Endothelial cell (in vitro differentiated cells): ENCODE measurements around the gene FAM227A. TPM values are rescaled to one million over a fixed set of nuclear protein-coding genes. Genes with fewer than 3 reads are reported as not detected.

Source experiments
- DNase-seq: peaks from one replicate; pipeline ENCODE4 v3.0.0; 2021; ENCODE audit warnings: low spot score
- H3K27ac Mint-ChIP-seq: one replicate; pipeline ENCODE4 v1.8.0; 2021; ENCODE audit warnings: mixed read lengths, inconsistent platforms; ENCODE audit not compliant: unreplicated experiment
- H3K27me3 Mint-ChIP-seq: one replicate; pipeline ENCODE4 v1.8.0; 2021; ENCODE audit warnings: mild to moderate bottlenecking, moderate library complexity, mixed read lengths, inconsistent platforms; ENCODE audit not compliant: unreplicated experiment
- H3K36me3 Mint-ChIP-seq: one replicate; pipeline ENCODE4 v1.8.0; 2021; ENCODE audit warnings: mild to moderate bottlenecking, low read depth, mixed read lengths, inconsistent platforms; ENCODE audit not compliant: unreplicated experiment
- H3K4me1 Mint-ChIP-seq: one replicate; pipeline ENCODE4 v1.8.0; 2021; ENCODE audit warnings: mild to moderate bottlenecking, mixed read lengths, inconsistent platforms; ENCODE audit not compliant: unreplicated experiment
- H3K4me3 Mint-ChIP-seq: one replicate; pipeline ENCODE4 v1.8.0; 2021; ENCODE audit warnings: mild to moderate bottlenecking, mixed read lengths, inconsistent platforms; ENCODE audit not compliant: unreplicated experiment
- H3K9me3 Mint-ChIP-seq: one replicate; pipeline ENCODE4 v1.8.0; 2021; ENCODE audit warnings: mixed read lengths, inconsistent platforms; ENCODE audit not compliant: unreplicated experiment
- CTCF ChIP-seq: fragments of 200-600 bp; sonication (generic); IDR thresholded peaks from one replicate; pipeline ENCODE4 v1.5.0; 2021; ENCODE audit warnings: antibody characterized with exemption; ENCODE audit not compliant: unreplicated experiment
- total RNA-seq: library from RNA; stranded (reverse); fragmentation: NEBNext Ultra II Directional; extraction: Animal tissue kit (Norgen Biotek cat#: 25700); gene quantifications from one replicate; pipeline ENCODE4 v1.2.1, GENCODE V29; 2021; ENCODE audit not compliant: unreplicated experiment

FAM227A gene
- total RNA-seq, 1 donor from 2014 or later: 2.5 TPM

GRCh38 chr22:38549101-38549894 is 106.9 kb downstream of the FAM227A start:
- Mint-ChIP-seq H3K4me1 (no peaks in the 10 kb centered on the region), H3K4me3 (no peak overlapping the region), H3K27me3 (no peaks in the 10 kb centered on the region), H3K27ac (no peak overlapping the region), H3K9me3 (no peaks in the 10 kb centered on the region), H3K36me3 (no peaks in the 10 kb centered on the region)
- DNase-seq: no peak
- TF ChIP-seq CTCF: no peak

GRCh38 chr22:38540701-38541100 is 115.5 kb downstream of the FAM227A start:
- TF ChIP-seq CTCF: no peak
- Mint-ChIP-seq H3K27me3 (no peaks in the 10 kb centered on the region), H3K4me3 (no peak overlapping the region), H3K4me1 (no peaks in the 10 kb centered on the region), H3K27ac (no peak overlapping the region), H3K36me3 (peaks cover 5% of the 10 kb centered on the region), H3K9me3 (peaks cover 6% of the 10 kb centered on the region)
- no peak for DNase-seq

GRCh38 chr22:38531251-38531938 is 124.8 kb downstream of the FAM227A start:
- Mint-ChIP-seq H3K4me1 (no peaks in the 10 kb centered on the region), H3K9me3 (no peaks in the 10 kb centered on the region), H3K27ac (no peak overlapping the region), H3K4me3 (no peak overlapping the region), H3K27me3 (no peaks in the 10 kb centered on the region), H3K36me3 (no peaks in the 10 kb centered on the region)
- TF ChIP-seq CTCF: no peak
- DNase-seq: no peak

Other genes starting within 250 kb of the FAM227A start
- gene KCNJ4, start 201.2 kb downstream of the FAM227A start, total RNA-seq: 0.21 TPM
- 3.7 TPM for gene KDELR3, start 188.3 kb downstream of the FAM227A start, total RNA-seq
- gene DDX17, start 150.1 kb downstream of the FAM227A start, total RNA-seq: 492 TPM
- gene DMC1, start 86.2 kb downstream of the FAM227A start, total RNA-seq: 3.5 TPM
- 29.7 TPM for gene CBY1, start 246 bp upstream of the FAM227A start, total RNA-seq
- gene TOMM22, start 25.6 kb upstream of the FAM227A start, total RNA-seq: 108 TPM
- gene JOSD1, start 44.6 kb upstream of the FAM227A start, total RNA-seq: 49.6 TPM
- gene GTPBP1, start 49.6 kb upstream of the FAM227A start, total RNA-seq: 44.5 TPM
- gene SUN2, start 99.6 kb upstream of the FAM227A start, total RNA-seq: 74.4 TPM
- gene DNAL4, start 137.8 kb upstream of the FAM227A start, total RNA-seq: 20.2 TPM
- 0.62 TPM for gene NPTXR, start 187.6 kb upstream of the FAM227A start, total RNA-seq
- gene CBX6, start 215.8 kb upstream of the FAM227A start, total RNA-seq: 11.0 TPM